ENCODE results near the gene PDSS1. TPM values are rescaled to one million over a fixed set of nuclear protein-coding genes. Genes with fewer than 3 reads are reported as not detected.

The PDSS1 gene
- total and polyA plus RNA-seq, 2 of the 4 experiments (the other 2 are of a cell fraction), result 9.7 to 13.2 TPM

DNA sequence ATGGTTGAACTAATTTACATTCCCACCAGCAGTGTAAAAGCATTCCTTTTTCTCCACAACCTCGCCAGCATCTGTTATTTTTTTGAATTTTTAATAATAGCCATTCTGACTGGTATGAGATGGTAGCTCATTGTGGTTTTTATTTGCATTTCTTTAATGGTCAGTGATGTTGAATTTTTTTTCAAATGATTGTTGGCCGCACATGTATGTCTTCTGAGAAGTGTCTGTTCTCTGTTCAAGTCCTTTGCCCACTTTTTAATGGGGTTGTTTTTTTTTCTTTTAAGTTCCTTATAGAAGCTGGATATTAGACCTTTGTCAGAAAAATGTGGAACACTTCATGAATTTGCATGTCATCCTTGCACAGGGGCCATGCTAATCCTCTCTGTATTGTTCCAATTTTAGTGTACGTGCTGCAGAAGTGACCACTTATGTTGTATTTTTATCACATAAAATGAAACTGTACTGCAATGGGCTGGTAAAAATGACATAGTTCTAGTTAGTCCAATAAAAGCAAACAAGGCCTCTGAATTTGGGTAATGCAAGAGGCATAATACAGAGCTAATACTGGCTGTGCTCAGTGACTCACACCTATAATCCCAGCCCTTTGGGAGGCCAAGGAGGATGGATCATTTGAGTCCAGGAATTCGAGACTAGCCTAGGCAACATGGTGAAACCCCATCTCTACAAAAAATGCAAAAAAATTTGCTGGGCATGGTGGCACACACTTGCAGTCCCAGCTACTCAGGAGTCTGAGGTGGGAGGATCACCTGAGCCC, 92.9 kb downstream of the PDSS1 start (continued):
- TF ChIP-seq, protein P1, sequence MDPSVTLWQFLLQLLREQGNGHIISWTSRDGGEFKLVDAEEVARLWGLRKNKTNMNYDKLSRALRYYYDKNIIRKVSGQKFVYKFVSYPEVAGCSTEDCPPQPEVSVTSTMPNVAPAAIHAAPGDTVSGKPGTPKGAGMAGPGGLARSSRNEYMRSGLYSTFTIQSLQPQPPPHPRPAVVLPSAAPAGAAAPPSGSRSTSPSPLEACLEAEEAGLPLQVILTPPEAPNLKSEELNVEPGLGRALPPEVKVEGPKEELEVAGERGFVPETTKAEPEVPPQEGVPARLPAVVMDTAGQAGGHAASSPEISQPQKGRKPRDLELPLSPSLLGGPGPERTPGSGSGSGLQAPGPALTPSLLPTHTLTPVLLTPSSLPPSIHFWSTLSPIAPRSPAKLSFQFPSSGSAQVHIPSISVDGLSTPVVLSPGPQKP (IDR thresholded peaks at IDR 0.05; ENCODE audit: borderline replicate concordance, low read depth, low read length), result no peak

DNA sequence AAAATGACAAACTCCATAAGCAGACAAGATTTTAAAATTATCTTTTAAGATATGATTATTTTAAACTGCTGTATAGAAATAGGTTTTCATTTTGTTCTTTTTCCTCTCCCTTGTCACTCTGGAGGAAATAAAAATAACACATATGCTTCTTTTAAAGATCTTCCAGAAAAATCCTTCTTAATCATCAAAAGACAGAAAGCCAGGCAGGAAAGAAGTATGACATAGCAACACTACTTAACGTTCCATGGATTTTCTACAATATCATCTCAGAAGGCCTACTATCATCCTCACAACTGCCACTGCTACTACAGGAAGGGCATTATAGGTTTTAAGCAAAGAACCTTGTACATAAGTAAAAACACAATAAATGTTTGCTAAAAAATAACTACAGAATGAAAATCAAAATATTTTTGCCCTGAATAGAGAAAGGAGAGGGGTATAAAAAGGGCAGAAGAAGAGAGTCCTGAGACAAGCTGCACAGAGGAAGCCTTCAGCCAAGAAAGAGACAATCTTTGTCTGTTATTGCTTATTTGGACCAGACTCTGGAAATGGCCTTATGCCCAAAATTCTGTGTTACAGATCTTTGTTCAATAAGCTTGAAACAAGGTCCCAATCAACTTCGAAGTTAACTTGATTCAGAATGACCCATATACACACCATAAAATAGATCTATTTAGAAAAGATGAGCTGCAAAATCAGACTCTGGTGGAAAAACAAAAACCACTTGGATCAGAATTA, 95.4 kb downstream of the PDSS1 start:
- H3K4me2 ChIP-seq (ENCODE audit: low read depth, low read length), result no peak overlapping the region
- H3K14ac ChIP-seq (replicated peaks; ENCODE audit: low read depth, low read length), result no peak overlapping the region; the same call in 1 of the 2 replicates
- no peak overlapping the region for H3K27ac ChIP-seq (ENCODE audit: insufficient read depth, low read length)
- no peak overlapping the region for H2BK15ac ChIP-seq (ENCODE audit: low read depth, low read length)
- no peaks in the 10 kb centered on the region for H3K27me3 ChIP-seq (ENCODE audit: control insufficient read depth, insufficient read depth, low read length)
- no peak overlapping the region for H3K4me3 ChIP-seq (ENCODE audit: insufficient read depth, low read depth, low read length)
- H2AK5ac ChIP-seq (ENCODE audit: low read depth, low read length), result no peak overlapping the region
- intact Hi-C loops (cut with micrococcal nuclease), result loop anchor here (1.0 kb wide), 1 partner anchor 10 kb away; no protein-coding TSS in a partner anchor
- no peak overlapping the region for H2AK9ac ChIP-seq (replicated peaks; ENCODE audit: low read depth, low read length, poor library complexity)
- no peak overlapping the region for H3K18ac ChIP-seq (ENCODE audit: low read depth, low read length)
- BruUV-seq (replicated peaks), result no TSS peak
- no peak overlapping the region for H4K91ac ChIP-seq (ENCODE audit: insufficient read depth, low read depth, low read length)
- ChIA-PET POLR2A (ENCODE audit: unreplicated experiment) (interaction anchor here (0.6 kb wide), 1 partner anchor 146 kb away, joined by 3 read pairs; no protein-coding TSS in a partner anchor), CTCF (no interaction called here)
- DNase-seq (no peak), ATAC-seq (ENCODE audit: low read depth) (no peak)
- no CpG with 5 or more reads among the region's 2 CpGs for WGBS, 2 experiments (ENCODE audit: extremely low coverage in 2 of 2, insufficient read length in 1 of 2)
- H2AFZ ChIP-seq (replicated peaks; ENCODE audit: low read length, poor library complexity), result no peak overlapping the region
- H3K4ac ChIP-seq (ENCODE audit: low read depth, low read length), result no peak overlapping the region
- no peak overlapping the region for H2BK20ac ChIP-seq (ENCODE audit: low read depth, low read length)
- peaks cover 24 to 45% of the 10 kb centered on the region in 2 experiments for H3K79me1 ChIP-seq (ENCODE audit: low read depth in 1 of 2, low read length in 2 of 2)
- in situ Hi-C loops (cut with MboI; ENCODE audit: low sequenced_read_pairs), result no loop called here
- no peak overlapping the region for H3K23ac ChIP-seq (ENCODE audit: low read depth, low read length)
- no peaks in the 10 kb centered on the region for H3K9me3 ChIP-seq (ENCODE audit: control insufficient read depth, insufficient read depth, low read length)
- no peak overlapping the region for H3K56ac ChIP-seq (ENCODE audit: extremely low read depth, insufficient read depth, low read length)
- no peak overlapping the region for H3K9ac ChIP-seq (ENCODE audit: low read depth, low read length)
- H4K5ac ChIP-seq (ENCODE audit: low read depth, low read length), result no peak overlapping the region
- H4K20me1 ChIP-seq (ENCODE audit: insufficient read depth, low read length), result peaks cover 6% of the 10 kb centered on the region; the same call in 1 of the 2 replicates
- H2BK120ac ChIP-seq (ENCODE audit: low read depth, low read length), result no peak overlapping the region
- H3K9me1 ChIP-seq (ENCODE audit: insufficient read depth, low read length), result peaks cover 3% of the 10 kb centered on the region; the same call in 1 of the 2 replicates
- peaks cover 2% of the 10 kb centered on the region; the same call in 1 of the 2 replicates for H3K4me1 ChIP-seq (ENCODE audit: control insufficient read depth, insufficient read depth, low read length)
- TF ChIP-seq MXI1 (IDR thresholded peaks at IDR 0.05; ENCODE audit: borderline replicate concordance, low read depth, low read length), result no peak
- dilution Hi-C loops (cut with HindIII; ENCODE audit: low sequenced_read_pairs, unreplicated experiment), result no loop called here
- no peak overlapping the region for H4K8ac ChIP-seq (ENCODE audit: low read depth in 2 of 2, low read length in 2 of 2)
- no peak overlapping the region for H2BK5ac ChIP-seq (ENCODE audit: low read depth, low read length, poor library complexity, severe bottlenecking)
- no peaks in the 10 kb centered on the region for H3K36me3 ChIP-seq (ENCODE audit: control insufficient read depth, insufficient read depth, low read length)

Small RNAs within 50 kb of the gene (microRNA-seq; reads per million reads assigned to microRNA genes)
- not detected for gene RF00191 (ENCODE audit: insufficient read depth, insufficient read length)
- gene RNU6-946P (ENCODE audit: insufficient read depth, insufficient read length), result not detected

Small RNAs within 50 kb of the gene (small RNA-seq; reads per million reads assigned to genes)
- gene RF00191, result 0 reads per million in 5 experiments
- gene RNU6-946P, result 0 to 1.2 (median 0) reads per million in 5 experiments

Other genes with a start within 250 kb of the PDSS1 start
- gene ABI1, start 163.3 kb downstream of the PDSS1 start, total RNA-seq (2012; rRNA removed), result 60.8 and 71.3 TPM in 2 replicates
- 47.8 and 49.6 TPM in 2 replicates for gene ABI1, start 163.3 kb downstream of the PDSS1 start, polyA plus RNA-seq (2012; rRNA removed)